ENCODE results near the gene VEPH1. TPM values are rescaled to one million over a fixed set of nuclear protein-coding genes. Genes with fewer than 3 reads are reported as not detected.

The VEPH1 gene
- total RNA-seq, 1 donor from 2014 or later, result 3.7 TPM

DNA sequence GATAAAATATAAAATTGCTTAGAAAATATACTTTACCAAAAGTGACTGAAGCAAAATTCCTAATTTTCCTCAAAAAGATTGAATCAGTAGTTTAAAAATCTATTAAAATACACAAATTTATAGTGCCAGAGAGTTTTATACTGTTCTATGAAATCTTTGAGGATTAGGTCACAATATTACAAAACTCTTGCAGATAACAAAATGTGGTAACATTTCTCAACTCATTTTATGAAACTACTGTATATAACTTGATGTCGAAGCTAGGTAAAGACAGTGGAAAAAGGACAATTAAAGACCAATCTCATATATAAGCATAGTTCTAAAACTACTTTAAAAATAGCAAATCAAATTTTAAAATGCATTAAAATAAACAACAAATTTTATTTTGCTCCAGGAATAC lies 15.9 kb downstream of the VEPH1 start:
- no peak overlapping the region for H3K4me3 ChIP-seq (ENCODE audit: low read depth, low read length)
- no peak for DNase-seq (ENCODE audit: low read depth)
- TF ChIP-seq, protein P1, sequence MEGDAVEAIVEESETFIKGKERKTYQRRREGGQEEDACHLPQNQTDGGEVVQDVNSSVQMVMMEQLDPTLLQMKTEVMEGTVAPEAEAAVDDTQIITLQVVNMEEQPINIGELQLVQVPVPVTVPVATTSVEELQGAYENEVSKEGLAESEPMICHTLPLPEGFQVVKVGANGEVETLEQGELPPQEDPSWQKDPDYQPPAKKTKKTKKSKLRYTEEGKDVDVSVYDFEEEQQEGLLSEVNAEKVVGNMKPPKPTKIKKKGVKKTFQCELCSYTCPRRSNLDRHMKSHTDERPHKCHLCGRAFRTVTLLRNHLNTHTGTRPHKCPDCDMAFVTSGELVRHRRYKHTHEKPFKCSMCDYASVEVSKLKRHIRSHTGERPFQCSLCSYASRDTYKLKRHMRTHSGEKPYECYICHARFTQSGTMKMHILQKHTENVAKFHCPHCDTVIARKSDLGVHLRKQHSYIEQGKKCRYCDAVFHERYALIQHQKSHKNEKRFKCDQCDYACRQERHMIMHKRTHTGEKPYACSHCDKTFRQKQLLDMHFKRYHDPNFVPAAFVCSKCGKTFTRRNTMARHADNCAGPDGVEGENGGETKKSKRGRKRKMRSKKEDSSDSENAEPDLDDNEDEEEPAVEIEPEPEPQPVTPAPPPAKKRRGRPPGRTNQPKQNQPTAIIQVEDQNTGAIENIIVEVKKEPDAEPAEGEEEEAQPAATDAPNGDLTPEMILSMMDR (conservative IDR thresholded peaks at IDR 0.05; ENCODE audit: low read depth, low read length), result no peak

DNA sequence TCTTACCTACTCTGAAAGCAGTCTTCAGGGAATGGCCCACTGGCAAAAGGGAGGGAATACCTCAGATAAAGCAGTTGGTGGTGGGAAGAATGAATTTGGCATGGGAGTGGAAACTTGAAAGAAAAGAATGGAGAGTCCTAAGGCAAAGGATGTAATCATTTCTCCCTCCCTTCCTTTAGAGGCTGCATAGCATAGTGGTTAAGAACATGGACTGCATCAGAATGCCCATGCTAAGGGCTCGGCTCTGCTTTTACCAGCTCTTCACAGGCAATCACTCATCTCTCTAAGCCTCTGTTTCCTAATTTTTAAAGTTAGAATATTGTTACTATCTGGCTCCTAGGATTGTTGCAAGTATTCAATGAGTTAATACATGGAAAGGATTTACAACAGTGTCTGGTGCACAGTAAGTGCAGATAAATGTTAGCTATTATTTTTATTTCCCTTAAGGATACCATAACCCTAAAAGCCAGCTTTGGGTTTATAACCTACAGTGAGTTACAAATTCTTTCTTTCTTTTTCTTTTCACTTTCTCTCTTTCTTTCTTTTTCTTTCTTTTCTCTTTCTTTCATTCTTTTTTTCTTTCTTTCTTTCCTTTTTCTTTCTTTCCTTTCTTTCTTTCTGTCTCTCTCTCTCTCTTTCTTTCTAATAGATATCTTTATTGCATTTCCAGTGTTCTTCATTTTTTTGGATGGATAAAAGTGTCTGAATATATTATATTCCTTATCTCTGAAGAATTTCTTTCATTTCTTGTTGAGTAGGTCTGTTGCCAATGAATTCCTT lies 23.6 kb downstream of the VEPH1 start:
- DNase-seq (ENCODE audit: low read depth), result no peak
- H3K4me3 ChIP-seq (ENCODE audit: low read depth, low read length), result no peak overlapping the region
- TF ChIP-seq, protein P1 (conservative IDR thresholded peaks at IDR 0.05; ENCODE audit: low read depth, low read length), result no peak

GRCh38 chr3:157477441-157477840 lies 25.8 kb downstream of the VEPH1 start:
- TF ChIP-seq, protein P1 (conservative IDR thresholded peaks at IDR 0.05; ENCODE audit: low read depth, low read length), result no peak
- no peak overlapping the region for H3K4me3 ChIP-seq (ENCODE audit: low read depth, low read length)
- no peak for DNase-seq (ENCODE audit: low read depth)

- H3K4me3 ChIP-seq (ENCODE audit: low read depth, low read length), result no peak overlapping the region
- no peak for DNase-seq (ENCODE audit: low read depth)
- TF ChIP-seq, protein P1 (conservative IDR thresholded peaks at IDR 0.05; ENCODE audit: low read depth, low read length), result no peak
Measured at GRCh38 chr3:157475921-157476414, 27.2 kb downstream of the VEPH1 start.

DNA sequence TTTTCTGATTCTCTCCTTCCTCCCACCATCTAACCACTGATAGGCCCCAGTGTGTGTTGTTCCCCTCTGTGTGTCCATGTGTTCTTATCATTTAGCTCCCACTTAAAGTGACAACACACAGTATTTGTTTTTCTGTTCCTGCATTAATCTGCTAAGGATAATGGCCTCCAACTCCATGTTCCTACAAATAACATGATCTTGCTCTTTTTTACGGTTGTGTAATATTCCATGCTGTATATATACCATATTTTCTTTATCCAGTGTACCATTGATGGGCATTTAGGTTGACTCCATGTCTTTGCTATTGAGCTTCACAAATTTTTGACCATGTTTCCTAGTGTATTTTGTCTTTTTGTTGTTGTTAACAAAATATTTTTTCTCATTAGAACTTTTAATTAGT lies 30.6 kb downstream of the VEPH1 start:
- no peak overlapping the region for H3K4me3 ChIP-seq (ENCODE audit: low read depth, low read length)
- DNase-seq (ENCODE audit: low read depth), result no peak
- TF ChIP-seq, protein P1 (conservative IDR thresholded peaks at IDR 0.05; ENCODE audit: low read depth, low read length), result no peak

GRCh38 chr3:157471064-157471463 lies 32.2 kb downstream of the VEPH1 start:
- no peak for DNase-seq (ENCODE audit: low read depth)
- no peak overlapping the region for H3K4me3 ChIP-seq (ENCODE audit: low read depth, low read length)
- TF ChIP-seq, protein P1 (conservative IDR thresholded peaks at IDR 0.05; ENCODE audit: low read depth, low read length), result no peak
